PFSK-1 (cell line): ENCODE results near the gene PTPRN2.

Source experiments
- FOXP2 ChIP-seq: optimal IDR thresholded peaks from 2 replicates; pipeline ENCODE3; 2011; ENCODE audit warnings: borderline replicate concordance, control low read depth, inconsistent platforms; ENCODE audit not compliant: insufficient read depth; ENCODE audit errors: extremely low read length, extremely low read depth
- POLR2AphosphoS5 ChIP-seq: IDR thresholded peaks from 2 replicates; pipeline ENCODE4 v1.6.1; 2012; ENCODE audit warnings: low read depth, mild to moderate bottlenecking, control low read depth, low read length, moderate library complexity
- SIN3A ChIP-seq: IDR thresholded peaks from 2 replicates; pipeline ENCODE4 v1.6.1; 2012; ENCODE audit warnings: mild to moderate bottlenecking, low read length, moderate library complexity, borderline replicate concordance; ENCODE audit not compliant: insufficient read depth
- TAF1 ChIP-seq: IDR thresholded peaks from 2 replicates; pipeline ENCODE4 v1.6.1; 2012; ENCODE audit warnings: low read length, control low read depth, borderline replicate concordance; ENCODE audit not compliant: insufficient read depth
- TF ChIP-seq, protein P1 (sequence below), 2 experiments: IDR thresholded peaks; 2 replicates each; pipeline versions ENCODE4 v1.6.1 to v1.8.0; 2011 to 2012; ENCODE audit warnings: low read depth in 2 of 2, low read length in 2 of 2, control low read depth in 1 of 2, inconsistent platforms in 1 of 2, mild to moderate bottlenecking in 1 of 2, moderate library complexity in 1 of 2; ENCODE audit not compliant: insufficient read depth in 1 of 2

Gene PTPRN2

DNA sequence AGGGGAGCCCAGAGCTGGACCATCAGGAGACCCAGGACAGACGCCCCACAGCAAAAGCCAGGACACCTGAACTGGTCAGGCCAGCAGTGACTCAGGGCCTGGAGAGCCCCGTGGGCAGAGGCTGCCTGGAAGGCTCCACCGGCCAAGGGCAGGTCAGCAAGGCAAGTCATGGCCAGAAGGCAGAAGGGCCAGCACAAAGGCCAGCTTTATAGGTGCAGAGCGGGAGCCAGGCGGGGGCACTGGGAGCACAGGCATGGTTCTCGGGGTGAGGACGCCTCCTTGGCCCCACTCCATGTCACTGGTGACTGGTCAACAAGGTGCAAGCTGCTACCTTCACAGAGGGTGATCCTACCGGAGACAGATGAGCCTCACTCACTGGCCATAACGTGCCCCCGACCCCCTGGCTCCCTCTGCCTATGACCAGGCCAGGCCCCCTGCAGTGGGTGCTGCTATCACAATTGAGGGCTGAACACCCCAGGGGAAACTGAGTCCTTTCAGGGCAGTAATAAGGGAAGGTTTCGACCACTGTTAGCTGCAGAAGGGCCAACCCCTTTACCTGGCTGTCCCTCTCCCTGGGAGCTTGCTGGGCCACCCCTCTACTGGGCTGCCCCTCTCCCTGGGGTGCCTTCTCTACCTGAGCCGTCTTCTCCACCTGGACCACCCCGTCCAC, 317.4 kb downstream of the PTPRN2 start:
- TF ChIP-seq POLR2AphosphoS5: no peak
- no peak for TF ChIP-seq TAF1
- TF ChIP-seq FOXP2: no peak
- no peak for TF ChIP-seq SIN3A
- TF ChIP-seq, protein P1, sequence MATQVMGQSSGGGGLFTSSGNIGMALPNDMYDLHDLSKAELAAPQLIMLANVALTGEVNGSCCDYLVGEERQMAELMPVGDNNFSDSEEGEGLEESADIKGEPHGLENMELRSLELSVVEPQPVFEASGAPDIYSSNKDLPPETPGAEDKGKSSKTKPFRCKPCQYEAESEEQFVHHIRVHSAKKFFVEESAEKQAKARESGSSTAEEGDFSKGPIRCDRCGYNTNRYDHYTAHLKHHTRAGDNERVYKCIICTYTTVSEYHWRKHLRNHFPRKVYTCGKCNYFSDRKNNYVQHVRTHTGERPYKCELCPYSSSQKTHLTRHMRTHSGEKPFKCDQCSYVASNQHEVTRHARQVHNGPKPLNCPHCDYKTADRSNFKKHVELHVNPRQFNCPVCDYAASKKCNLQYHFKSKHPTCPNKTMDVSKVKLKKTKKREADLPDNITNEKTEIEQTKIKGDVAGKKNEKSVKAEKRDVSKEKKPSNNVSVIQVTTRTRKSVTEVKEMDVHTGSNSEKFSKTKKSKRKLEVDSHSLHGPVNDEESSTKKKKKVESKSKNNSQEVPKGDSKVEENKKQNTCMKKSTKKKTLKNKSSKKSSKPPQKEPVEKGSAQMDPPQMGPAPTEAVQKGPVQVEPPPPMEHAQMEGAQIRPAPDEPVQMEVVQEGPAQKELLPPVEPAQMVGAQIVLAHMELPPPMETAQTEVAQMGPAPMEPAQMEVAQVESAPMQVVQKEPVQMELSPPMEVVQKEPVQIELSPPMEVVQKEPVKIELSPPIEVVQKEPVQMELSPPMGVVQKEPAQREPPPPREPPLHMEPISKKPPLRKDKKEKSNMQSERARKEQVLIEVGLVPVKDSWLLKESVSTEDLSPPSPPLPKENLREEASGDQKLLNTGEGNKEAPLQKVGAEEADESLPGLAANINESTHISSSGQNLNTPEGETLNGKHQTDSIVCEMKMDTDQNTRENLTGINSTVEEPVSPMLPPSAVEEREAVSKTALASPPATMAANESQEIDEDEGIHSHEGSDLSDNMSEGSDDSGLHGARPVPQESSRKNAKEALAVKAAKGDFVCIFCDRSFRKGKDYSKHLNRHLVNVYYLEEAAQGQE (IDR thresholded peaks at IDR 0.05; ENCODE audit: insufficient read depth in 1 of 2, low read depth in 2 of 2, low read length in 2 of 2): no peak

DNA sequence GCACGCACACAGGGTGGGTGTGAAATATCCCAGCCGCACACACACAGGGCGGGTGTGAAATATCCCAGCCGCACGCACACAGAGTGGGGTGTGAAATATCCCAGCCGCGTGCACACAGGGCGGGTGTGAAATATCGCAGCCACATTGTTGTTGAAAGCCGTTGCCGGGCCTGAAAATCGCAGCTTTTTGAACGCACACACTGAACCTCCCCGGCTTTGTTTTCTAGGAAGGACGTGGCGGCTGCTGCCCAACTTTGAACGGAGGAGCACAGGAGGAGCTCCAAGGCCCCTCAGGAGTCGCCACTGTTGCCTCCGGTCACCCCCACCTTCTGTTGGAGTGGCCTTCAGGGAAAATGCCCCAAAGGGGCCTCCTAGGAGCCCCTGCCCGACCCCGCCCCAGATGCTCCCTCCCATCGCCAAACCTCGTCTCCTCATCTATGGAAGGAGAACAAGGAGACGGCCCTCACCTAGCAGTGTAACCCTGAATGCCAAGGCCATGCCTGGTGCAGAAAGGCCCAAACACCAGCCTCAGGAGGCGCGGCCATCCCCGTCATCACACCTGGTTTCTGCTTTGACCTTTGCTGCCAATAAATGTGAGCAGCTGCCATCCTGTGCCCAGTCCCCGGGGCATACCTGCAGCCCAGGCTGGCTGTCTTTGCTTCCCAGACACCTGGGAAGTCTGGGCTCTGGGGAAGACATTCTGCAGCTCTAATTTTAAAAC, 318.6 kb downstream of the PTPRN2 start:
- TF ChIP-seq FOXP2 (no peak), TAF1 (no peak), POLR2AphosphoS5 (no peak), SIN3A (no peak)
- TF ChIP-seq, protein P1 (IDR thresholded peaks at IDR 0.05; ENCODE audit: insufficient read depth in 1 of 2, low read depth in 2 of 2, low read length in 2 of 2): no peak

- TF ChIP-seq TAF1: no peak
Measured at GRCh38 chr7:158267742-158268435, 319.7 kb downstream of the PTPRN2 start.

DNA sequence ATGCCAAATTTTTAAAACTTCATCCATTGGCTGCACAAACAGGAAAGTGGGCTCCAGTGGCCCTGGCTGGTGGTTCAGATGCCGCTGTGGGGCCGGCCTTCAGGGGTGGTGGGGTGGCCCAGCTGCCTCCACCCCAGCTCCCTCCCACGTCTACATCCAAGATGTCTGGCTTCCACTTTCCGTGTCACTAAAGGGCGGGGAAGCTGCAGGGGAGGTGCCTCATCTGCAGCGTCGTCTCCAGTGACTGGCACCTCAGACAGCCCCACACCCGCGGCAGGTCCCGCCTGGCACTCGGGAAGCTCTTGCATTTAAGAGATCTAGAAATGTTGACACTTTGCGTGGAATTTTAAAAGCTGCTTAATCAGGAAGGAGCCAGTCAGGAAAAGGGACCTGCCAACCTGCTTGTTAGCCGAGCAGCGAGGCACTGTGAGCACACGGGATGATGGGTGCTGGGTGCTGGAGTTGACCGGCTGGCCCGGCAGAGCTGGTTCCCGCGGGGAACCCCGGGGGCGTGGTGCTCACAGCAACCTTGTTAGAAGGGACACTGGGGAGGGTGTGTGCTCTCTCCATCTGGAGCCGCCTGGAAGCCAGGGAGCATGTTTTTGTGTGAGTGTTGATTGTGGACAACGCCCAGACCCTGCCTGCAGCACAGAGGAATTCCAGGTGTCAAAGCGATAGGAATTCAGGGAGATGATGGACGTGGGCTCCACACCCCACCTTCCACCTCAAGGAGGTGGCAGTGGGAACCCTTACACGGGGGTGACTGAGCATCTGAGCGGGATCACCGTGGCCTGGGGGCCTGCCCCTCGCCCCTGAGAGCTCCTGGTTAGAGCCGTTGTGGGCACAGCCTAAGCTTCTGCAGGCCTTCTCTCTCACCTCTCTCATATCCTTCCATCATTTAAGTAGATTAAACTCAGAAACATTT, 320.5 kb downstream of the PTPRN2 start:
- TF ChIP-seq POLR2AphosphoS5 (no peak), FOXP2 (no peak), TAF1 (no peak), SIN3A (no peak)
- TF ChIP-seq, protein P1 (IDR thresholded peaks at IDR 0.05; ENCODE audit: insufficient read depth in 1 of 2, low read depth in 2 of 2, low read length in 2 of 2): no peak

- TF ChIP-seq FOXP2 (no peak), POLR2AphosphoS5 (no peak), SIN3A (no peak), TAF1 (no peak)
- TF ChIP-seq, protein P1 (IDR thresholded peaks at IDR 0.05; ENCODE audit: insufficient read depth in 1 of 2, low read depth in 2 of 2, low read length in 2 of 2): no peak
Measured at GRCh38 chr7:158266426-158266816, 321.2 kb downstream of the PTPRN2 start.
